ENCODE data around the gene C4orf46. TPM values are rescaled to one million over a fixed set of nuclear protein-coding genes. Genes with fewer than 3 reads are reported as not detected.
"Not testable (repeated sequence)": the region's sequence is repeated elsewhere in the genome, so short reads cannot be mapped to it uniquely, and the experiment has no call there.

C4orf46 gene
- total RNA-seq, 1 experiment from 2014 or later, result 96.1 TPM

DNA sequence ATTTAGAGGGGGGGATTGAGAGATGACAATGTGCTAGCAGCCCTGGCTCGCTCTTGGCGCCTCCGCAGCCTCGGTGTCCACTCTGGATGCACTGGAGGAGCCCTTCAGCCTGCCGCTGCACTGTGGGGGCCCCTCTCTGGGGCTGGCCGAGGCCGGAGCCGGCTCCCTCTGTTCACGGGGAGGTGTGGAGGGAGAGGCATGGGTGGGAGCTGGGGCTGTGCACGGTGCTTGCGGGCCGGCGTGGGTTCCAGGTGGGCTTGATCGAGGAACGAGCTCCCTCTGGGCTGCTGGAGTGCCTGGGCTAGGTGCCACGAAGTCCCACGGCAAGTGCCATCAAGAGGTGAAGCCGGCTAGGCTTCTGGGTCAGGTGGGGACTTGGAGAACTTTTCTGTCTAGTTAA lies 6.9 kb downstream of the C4orf46 start:
- Histone ChIP-seq H3K36me3 (peaks cover 52% of the 10 kb centered on the region), H3K4me3 (no peak overlapping the region), H3K9me3 (no peaks in the 10 kb centered on the region), H3K27me3 (no peaks in the 10 kb centered on the region)
- DNase-seq, result no peak

DNA sequence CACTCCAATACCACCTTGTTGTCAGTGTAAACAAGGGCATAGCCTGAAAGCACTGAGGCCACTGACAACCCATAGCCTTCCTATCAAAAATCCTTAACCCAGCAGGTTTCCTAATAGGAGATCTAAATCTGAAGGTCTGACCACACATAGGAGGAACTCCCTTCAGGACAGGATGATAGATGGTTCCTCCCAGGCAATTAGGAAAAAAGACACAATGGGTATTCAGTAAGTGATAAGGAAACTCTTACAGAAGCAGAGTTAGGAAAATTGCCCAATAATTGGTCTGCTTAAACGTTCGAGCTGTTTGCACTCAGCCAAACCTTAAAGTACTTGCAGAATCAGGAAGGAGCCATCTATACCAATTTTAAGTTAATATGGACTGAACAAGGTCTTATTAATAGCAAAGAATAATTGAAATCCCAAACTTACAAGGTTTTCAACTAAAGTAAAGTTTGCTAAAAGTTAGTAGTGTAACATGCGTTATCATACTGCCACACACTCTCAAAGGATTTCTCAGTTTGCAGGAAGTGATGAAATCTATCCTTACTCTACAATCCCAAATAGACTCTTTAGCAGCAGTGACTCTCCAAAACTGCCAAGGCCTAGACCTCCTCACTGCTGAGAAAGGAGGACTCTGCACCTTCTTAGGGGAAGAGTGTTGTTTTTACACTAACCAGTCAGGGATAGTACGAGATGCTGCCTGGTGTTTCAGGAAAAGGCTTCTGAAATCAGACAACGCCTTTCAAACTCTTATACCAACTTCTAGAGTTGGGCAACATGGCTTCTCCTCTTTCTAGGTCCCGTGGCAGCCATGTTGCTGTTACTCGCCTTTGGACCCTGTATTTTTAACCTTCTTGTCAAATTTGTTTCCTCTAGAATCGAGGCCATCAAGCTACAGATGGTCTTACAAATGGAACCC lies 7.7 kb downstream of the C4orf46 start:
- H3K27me3 ChIP-seq, DNase-seq, H3K9me3 ChIP-seq, H3K4me3 ChIP-seq: not testable (repeated sequence)
- H3K36me3 ChIP-seq, result peaks cover 45% of the 10 kb centered on the region

DNA sequence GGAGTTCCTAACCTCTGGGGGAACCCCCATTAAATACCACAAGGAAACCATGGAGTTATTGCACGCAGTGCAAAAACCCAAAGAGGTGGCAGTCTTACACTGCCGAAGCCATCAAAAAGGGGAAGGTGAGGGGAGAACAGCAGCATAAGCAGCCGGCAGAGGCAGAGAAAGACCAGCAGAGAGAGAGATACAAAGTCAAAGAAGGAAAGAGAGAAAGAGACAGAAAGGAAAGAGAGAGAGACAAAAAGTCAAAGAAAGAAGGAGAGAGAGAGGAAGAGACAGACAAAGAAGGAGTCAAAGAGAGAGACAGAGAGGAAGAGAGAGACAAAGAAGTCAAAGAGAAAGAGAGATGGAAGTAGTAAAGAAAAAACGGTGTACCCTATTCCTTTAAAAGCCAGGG lies 8.4 kb downstream of the C4orf46 start:
- H3K27me3 ChIP-seq, H3K9me3 ChIP-seq, H3K4me3 ChIP-seq, DNase-seq: not testable (repeated sequence)
- peaks cover 37% of the 10 kb centered on the region for H3K36me3 ChIP-seq

DNA sequence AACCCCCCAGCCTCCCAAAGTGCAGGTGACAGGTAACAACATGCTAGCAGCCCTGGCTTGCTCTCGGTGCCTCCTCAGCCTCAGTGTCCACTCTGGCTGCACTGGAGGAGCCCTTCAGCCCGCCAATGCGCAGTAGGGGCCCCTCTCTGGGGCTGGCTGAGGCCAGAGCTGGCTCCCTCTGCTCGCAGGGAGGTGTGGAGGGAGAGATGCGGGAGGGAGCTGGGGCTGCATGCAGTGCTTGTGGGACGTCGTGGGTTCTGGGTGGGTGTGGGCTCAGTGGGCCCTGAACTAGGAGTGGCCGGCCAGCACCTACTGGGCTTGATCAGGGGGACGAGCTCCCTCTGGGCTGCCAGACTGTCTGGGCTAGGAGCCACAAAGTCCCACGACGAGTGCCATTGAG lies 14.4 kb downstream of the C4orf46 start:
- Histone ChIP-seq H3K9me3 (no peaks in the 10 kb centered on the region), H3K4me3 (no peak overlapping the region), H3K27me3 (no peaks in the 10 kb centered on the region), H3K36me3 (no peaks in the 10 kb centered on the region)
- DNase-seq, result no peak

DNA sequence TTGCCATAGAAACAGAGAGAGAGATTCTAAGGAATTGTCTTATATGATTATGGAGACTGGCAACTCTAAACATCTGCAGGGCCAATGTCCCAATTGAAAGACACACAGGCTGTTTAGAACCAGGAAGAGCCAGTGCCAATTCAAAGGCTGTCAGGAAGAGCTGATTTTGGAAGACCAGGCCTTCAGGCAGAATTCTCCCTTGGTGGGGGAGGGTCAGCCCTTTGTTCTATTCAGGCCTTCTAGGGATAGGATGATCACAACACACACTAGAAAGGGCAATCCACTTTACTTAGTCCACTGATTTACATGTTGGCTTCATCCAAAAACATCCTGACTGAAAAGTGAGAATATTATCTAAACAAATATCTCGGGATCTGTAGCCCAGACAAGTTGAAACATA lies 15.2 kb downstream of the C4orf46 start:
- H3K4me3 ChIP-seq, result no peak overlapping the region
- H3K27me3 ChIP-seq, result no peaks in the 10 kb centered on the region
- no peak for DNase-seq
- no peaks in the 10 kb centered on the region for H3K36me3 ChIP-seq
- no peaks in the 10 kb centered on the region for H3K9me3 ChIP-seq

DNA sequence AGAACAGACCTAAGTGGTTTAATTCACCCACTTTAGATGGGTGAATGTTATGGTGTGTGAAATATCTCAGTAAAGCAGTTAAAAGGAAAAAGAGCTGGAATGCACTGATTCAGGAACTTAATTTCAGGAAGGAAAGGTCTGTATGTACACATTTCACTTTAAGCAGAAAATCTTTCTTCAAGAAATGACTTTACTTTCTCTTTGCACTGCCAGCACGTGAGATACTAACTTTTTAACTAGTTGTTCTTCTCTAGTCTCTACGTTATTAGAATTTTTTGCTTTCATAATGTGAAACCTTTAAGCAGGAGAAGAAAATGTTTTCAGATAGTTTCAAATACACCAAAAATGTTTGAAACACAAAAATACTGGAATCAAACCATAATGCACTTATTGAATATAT lies 18.8 kb downstream of the C4orf46 start:
- H3K27me3 ChIP-seq, result no peaks in the 10 kb centered on the region
- H3K4me3 ChIP-seq, result peak overlapping the region; percentile 17
- no peak for DNase-seq

DNA sequence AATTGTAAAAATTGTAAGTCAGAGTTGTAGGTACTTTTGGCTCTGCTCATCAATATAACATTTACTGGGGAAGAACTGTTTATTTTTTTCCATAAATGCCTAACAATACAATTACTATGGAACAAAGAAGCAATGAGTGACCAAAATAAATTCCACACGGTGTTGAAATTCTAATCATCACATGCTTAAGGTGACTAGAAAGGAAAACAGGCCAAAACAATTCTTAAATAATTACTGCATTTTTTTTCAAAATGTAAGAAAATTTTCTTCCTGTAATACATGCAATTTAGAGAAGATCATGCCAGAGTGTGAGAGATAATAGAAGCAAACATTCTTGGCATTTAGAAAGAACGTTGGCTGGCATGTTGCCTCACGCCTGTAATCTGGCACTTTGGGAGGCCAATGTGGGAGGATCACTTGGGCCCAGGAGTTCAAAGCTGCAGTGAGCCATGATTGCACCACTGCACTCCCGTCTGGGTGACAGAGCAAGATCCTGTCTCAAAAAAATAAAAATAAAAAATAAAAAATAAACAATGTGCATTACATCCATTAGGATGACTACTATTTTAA lies 22.5 kb downstream of the C4orf46 start:
- no peak overlapping the region for H3K4me3 ChIP-seq
- H3K27me3 ChIP-seq, result no peaks in the 10 kb centered on the region
- H3K9me3 ChIP-seq, result 0 out of 2 replicates have a peak, but pooled peaks cover 3% of the 10 kb centered on the region
- no peaks in the 10 kb centered on the region for H3K36me3 ChIP-seq
- DNase-seq, result peak; percentile 93

More for the DNA sequence above, 18.8 kb downstream of the C4orf46 start:
- H3K36me3 ChIP-seq, result no peaks in the 10 kb centered on the region
- H3K9me3 ChIP-seq, result 0 out of 2 replicates have a peak, but pooled peaks cover 3% of the 10 kb centered on the region

DNA sequence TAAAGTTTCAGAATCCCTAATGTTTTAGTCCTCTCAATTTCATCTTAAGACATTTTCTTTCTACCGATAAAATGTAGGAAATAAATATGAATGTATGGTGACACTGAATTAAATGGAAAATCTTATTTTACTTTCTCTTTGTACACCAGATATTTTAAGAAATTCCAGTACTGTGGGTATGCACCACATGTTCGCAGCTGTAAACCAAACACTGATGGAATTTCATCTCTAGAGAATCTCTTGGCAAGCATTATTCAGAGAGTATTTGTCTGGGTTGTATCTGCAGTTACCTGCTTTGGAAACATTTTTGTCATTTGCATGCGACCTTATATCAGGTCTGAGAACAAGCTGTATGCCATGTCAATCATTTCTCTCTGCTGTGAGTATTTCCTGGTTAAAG lies 26.9 kb downstream of the C4orf46 start:
- H3K36me3 ChIP-seq, result no peaks in the 10 kb centered on the region
- H3K27me3 ChIP-seq, result no peaks in the 10 kb centered on the region
- peak overlapping the region; percentile 0; the same call in 1 of the 2 replicates for H3K4me3 ChIP-seq
- 0 out of 2 replicates have a peak, but pooled peaks cover under 1% of the 10 kb centered on the region for H3K9me3 ChIP-seq
- DNase-seq, result no peak

DNA sequence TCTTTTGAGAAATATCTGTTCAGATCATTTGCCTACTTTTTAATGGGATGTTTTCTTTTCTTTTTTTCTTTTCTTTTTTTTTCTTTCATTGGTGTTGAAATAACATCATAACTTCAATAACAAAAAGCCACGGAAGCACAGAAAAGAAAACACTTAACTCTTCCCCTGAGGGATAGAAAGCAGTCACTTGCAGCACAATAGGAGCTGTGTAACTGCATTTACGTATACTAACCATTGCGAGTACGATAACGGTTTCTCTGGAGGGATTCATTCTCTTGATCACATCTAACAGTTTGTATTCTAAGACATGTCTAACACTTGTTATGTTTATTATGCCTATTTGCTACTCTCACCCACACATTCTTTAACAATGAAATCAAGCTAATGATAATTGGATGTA lies 27.3 kb downstream of the C4orf46 start:
- no peaks in the 10 kb centered on the region for H3K27me3 ChIP-seq
- peak overlapping the region; percentile 0; the same call in 1 of the 2 replicates for H3K4me3 ChIP-seq
- H3K9me3 ChIP-seq, result no peaks in the 10 kb centered on the region
- H3K36me3 ChIP-seq, result no peaks in the 10 kb centered on the region
- DNase-seq, result no peak

DNA sequence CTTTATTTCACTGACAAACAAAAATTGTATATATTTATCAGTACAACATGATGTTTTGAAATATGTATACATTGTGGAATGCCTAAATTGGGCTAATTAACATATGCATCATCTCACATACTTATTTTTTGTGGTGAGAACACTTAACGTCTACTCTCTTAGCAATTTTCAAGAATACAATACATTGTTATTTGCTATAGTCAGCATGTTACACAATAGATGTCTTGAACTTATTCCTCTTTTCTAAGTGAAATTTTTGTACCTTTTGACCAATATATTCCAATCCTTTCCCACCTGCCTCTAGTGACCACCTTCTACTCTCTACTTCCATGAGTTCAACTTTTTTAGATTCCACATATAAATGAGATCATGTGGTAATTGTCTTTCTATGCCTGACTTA lies 35.1 kb downstream of the C4orf46 start:
- no peak for DNase-seq
- H3K9me3 ChIP-seq, result no peaks in the 10 kb centered on the region
- no peak overlapping the region for H3K4me3 ChIP-seq
- H3K36me3 ChIP-seq, result no peaks in the 10 kb centered on the region
- no peaks in the 10 kb centered on the region for H3K27me3 ChIP-seq

DNA sequence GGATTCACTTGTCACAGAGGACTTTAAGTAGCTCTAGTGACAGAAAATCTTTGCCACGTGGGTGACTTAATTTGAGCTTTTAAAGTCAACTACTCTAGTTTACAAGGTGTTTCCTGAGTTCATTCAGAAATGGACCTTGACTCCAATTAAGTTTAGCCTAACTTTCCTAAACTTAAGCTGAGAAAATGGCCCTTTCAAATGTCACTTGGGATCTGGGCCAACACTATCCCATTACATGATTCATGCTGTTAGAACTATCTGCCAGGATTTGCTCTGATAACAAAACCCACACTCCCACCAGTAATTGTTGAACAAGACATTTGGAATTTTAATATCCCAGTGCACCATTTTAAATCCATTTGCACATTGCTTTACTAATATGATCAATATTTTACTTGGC lies 40.8 kb downstream of the C4orf46 start:
- peak; percentile 53 for DNase-seq
- H3K36me3 ChIP-seq, result no peaks in the 10 kb centered on the region
- H3K4me3 ChIP-seq, result no peak overlapping the region
- no peaks in the 10 kb centered on the region for H3K27me3 ChIP-seq
- no peaks in the 10 kb centered on the region for H3K9me3 ChIP-seq

DNA sequence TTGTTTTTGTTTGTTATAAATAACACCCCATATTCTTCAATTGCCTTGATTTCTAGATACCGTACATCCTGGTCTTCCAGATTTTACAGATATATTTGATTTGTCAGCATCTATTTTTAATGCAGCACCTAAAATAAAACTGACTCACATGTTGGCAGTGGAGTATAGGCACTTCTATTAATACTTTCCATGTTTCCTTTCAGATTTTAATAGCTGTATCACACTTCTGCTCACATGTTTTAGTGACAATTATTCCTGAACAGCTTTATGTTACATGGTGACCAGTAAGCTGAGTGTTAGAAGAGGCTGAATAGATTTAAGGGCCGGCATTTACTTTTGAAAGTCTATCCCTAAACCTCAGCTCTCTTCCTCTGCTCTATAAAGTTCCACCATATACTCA lies 46.1 kb downstream of the C4orf46 start:
- Histone ChIP-seq H3K4me3 (no peak overlapping the region), H3K9me3 (peaks cover 17% of the 10 kb centered on the region), H3K27me3 (no peaks in the 10 kb centered on the region), H3K36me3 (no peaks in the 10 kb centered on the region)
- DNase-seq, result no peak

DNA sequence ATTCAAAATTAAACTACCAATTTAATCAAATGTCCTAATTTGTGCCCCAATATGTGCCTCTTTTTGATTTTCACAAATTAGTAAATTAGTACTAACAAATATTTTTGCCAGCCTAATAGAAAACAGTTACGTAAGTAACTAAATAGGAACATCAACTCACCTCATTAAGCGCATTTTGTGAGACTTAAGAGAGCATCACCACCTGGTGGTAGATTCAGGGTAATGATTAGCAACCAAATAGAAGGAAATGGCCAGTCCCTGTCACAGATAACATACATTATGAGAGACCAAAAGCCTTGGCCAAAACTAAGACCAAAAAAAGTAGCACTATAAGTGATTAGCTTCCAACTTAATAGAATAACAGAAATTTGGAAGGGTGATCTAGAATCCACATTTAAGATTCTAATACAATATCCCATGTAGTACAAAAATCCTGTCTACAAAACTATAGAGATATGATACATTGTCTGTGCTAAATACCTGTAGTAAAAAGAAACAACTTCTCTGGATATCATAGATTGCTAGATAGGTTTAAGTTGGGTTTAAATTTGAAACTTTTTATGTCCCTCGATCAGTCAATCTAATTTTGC lies 46.7 kb downstream of the C4orf46 start:
- DNase-seq, result peak; percentile 24
- H3K27me3 ChIP-seq, result no peaks in the 10 kb centered on the region

DNA sequence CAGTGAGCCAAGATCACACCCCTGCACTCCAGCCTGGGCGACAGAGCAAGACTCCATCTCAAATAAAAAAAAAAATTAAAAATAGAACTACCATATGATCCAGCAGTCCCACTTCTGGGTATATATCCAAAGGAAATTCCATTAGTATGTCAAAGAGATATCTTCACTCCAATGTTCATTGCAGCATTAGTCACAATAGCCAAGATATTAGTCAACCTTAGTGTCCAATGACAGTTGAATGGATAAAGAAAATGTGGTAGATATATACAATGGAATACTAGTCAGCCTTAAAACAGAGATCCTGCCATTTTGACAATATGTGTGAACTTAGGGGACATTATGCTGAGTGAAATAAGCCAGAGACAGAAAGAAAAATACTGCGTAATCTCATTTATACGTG lies 49.4 kb downstream of the C4orf46 start:
- Histone ChIP-seq H3K36me3 (no peaks in the 10 kb centered on the region), H3K4me3 (no peak overlapping the region), H3K9me3 (peaks cover 22% of the 10 kb centered on the region), H3K27me3 (no peaks in the 10 kb centered on the region)
- DNase-seq, result no peak

More for the DNA sequence above, 46.7 kb downstream of the C4orf46 start:
- Histone ChIP-seq H3K36me3 (no peaks in the 10 kb centered on the region), H3K9me3 (peaks cover 22% of the 10 kb centered on the region), H3K4me3 (no peak overlapping the region)

DNA sequence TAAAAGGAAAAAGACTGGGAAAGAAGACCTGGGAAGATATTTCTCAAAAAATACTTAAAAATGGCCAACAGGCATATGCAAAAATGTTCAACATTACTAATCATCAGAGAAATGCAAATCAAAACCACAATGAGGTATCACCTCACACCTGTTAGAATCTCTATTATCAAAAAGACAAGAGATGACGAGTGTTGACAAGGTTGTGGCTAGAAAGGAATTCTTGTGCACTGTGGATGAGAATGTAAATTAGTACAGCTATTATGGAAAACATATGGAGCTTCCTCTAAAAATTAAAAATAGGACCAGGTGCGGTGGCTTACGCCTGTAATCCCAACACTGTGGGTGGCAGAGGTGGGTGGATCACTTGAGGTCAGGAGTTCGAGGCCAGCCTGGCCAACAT lies 50.0 kb downstream of the C4orf46 start:
- Histone ChIP-seq H3K4me3 (no peak overlapping the region), H3K9me3 (peaks cover 22% of the 10 kb centered on the region), H3K27me3 (no peaks in the 10 kb centered on the region), H3K36me3 (no peaks in the 10 kb centered on the region)
- no peak for DNase-seq

DNA sequence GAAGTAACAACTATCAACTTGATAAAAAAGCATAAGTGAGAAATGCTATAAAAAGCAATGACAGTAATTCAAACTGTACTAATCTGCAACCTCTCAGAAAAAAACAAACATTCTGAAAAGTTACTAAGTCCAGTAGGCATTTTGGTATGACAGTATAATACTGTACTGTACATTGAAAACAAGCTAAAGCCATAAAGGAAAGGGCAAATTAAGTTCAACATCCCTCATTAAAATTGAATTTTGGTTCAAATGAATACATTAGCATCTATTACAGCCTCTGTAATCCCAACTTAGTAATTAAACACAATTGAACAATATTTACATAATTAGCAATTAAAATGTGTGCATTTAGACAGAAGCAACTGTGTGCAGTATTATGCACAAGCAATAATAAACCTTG lies 53.7 kb downstream of the C4orf46 start:
- Histone ChIP-seq H3K36me3 (no peaks in the 10 kb centered on the region), H3K9me3 (peaks cover 31% of the 10 kb centered on the region), H3K27me3 (no peaks in the 10 kb centered on the region), H3K4me3 (no peak overlapping the region)
- DNase-seq, result no peak

All from MG63 (cell line).